Measurements from ENCODE around the gene THEMIS.

The THEMIS gene

GRCh38 chr6:127821431-127821830, 79.4 kb downstream of the THEMIS start:
- DNase-seq (ENCODE audit: low read depth, low spot score), result no peak
- no peaks in the 10 kb centered on the region for H3K9me3 ChIP-seq (ENCODE audit: low read depth, low read length)
- no peak overlapping the region for H3K9ac ChIP-seq (ENCODE audit: insufficient read length)
- TF ChIP-seq EZH2 (IDR thresholded peaks at IDR 0.05) (no peak), POLR2AphosphoS5 (IDR thresholded peaks at IDR 0.05; ENCODE audit: borderline replicate concordance, low read depth, low read length) (no peak)
- H3K27ac ChIP-seq, result no peak overlapping the region
- H3K36me3 ChIP-seq (ENCODE audit: insufficient read depth, low read length), result no peaks in the 10 kb centered on the region
- H3K4me3 ChIP-seq, result no peak overlapping the region

GRCh38 chr6:127818149-127818548, 82.7 kb downstream of the THEMIS start:
- no peak for TF ChIP-seq POLR2AphosphoS5 (IDR thresholded peaks at IDR 0.05; ENCODE audit: borderline replicate concordance, low read depth, low read length)
- no peak for TF ChIP-seq FOXP2 (optimal IDR thresholded peaks at IDR 0.05; ENCODE audit: control extremely low read depth, extremely low read length, insufficient read depth)
- no peak for TF ChIP-seq EZH2 (IDR thresholded peaks at IDR 0.05)
- H3K36me3 ChIP-seq (ENCODE audit: insufficient read depth, low read length), result no peaks in the 10 kb centered on the region
- no peak for DNase-seq (ENCODE audit: low read depth, low spot score)
- no peak overlapping the region for H3K27ac ChIP-seq
- H3K4me3 ChIP-seq, result no peak overlapping the region
- no peak overlapping the region for H3K9ac ChIP-seq (ENCODE audit: insufficient read length)
- no peaks in the 10 kb centered on the region for H3K9me3 ChIP-seq (ENCODE audit: low read depth, low read length)

- DNase-seq (ENCODE audit: low read depth, low spot score), result no peak
- no peak overlapping the region for H3K4me3 ChIP-seq
- H3K36me3 ChIP-seq (ENCODE audit: insufficient read depth, low read length), result no peaks in the 10 kb centered on the region
- no peak overlapping the region for H3K9ac ChIP-seq (ENCODE audit: insufficient read length)
- no peaks in the 10 kb centered on the region for H3K9me3 ChIP-seq (ENCODE audit: low read depth, low read length)
- no peak overlapping the region for H3K27ac ChIP-seq
- TF ChIP-seq POLR2AphosphoS5 (IDR thresholded peaks at IDR 0.05; ENCODE audit: borderline replicate concordance, low read depth, low read length) (no peak), FOXP2 (optimal IDR thresholded peaks at IDR 0.05; ENCODE audit: control extremely low read depth, extremely low read length, insufficient read depth) (no peak), EZH2 (IDR thresholded peaks at IDR 0.05) (no peak)
Observed at GRCh38 chr6:127816643-127817042, 84.2 kb downstream of the THEMIS start.

- Histone ChIP-seq H3K4me3 (no peak overlapping the region), H3K9ac (ENCODE audit: insufficient read length) (no peak overlapping the region), H3K36me3 (ENCODE audit: insufficient read depth, low read length) (no peaks in the 10 kb centered on the region), H3K9me3 (ENCODE audit: low read depth, low read length) (no peaks in the 10 kb centered on the region), H3K27ac (no peak overlapping the region)
- no peak for TF ChIP-seq FOXP2 (optimal IDR thresholded peaks at IDR 0.05; ENCODE audit: control extremely low read depth, extremely low read length, insufficient read depth)
- no peak for TF ChIP-seq EZH2 (IDR thresholded peaks at IDR 0.05)
- TF ChIP-seq POLR2AphosphoS5 (IDR thresholded peaks at IDR 0.05; ENCODE audit: borderline replicate concordance, low read depth, low read length), result no peak
- DNase-seq (ENCODE audit: low read depth, low spot score), result no peak
Observed at GRCh38 chr6:127813699-127814027, 87.2 kb downstream of the THEMIS start.

- no peak for DNase-seq (ENCODE audit: low read depth, low spot score)
- no peak overlapping the region for H3K27ac ChIP-seq
- no peak overlapping the region for H3K9ac ChIP-seq (ENCODE audit: insufficient read length)
- no peaks in the 10 kb centered on the region for H3K9me3 ChIP-seq (ENCODE audit: low read depth, low read length)
- no peak overlapping the region for H3K4me3 ChIP-seq
- H3K36me3 ChIP-seq (ENCODE audit: insufficient read depth, low read length), result no peaks in the 10 kb centered on the region
- no peak for TF ChIP-seq POLR2AphosphoS5 (IDR thresholded peaks at IDR 0.05; ENCODE audit: borderline replicate concordance, low read depth, low read length)
- no peak for TF ChIP-seq FOXP2 (optimal IDR thresholded peaks at IDR 0.05; ENCODE audit: control extremely low read depth, extremely low read length, insufficient read depth)
- TF ChIP-seq EZH2 (IDR thresholded peaks at IDR 0.05), result no peak
Observed at GRCh38 chr6:127812985-127813698, 87.7 kb downstream of the THEMIS start.

GRCh38 chr6:127811900-127812570, 88.8 kb downstream of the THEMIS start:
- TF ChIP-seq FOXP2 (optimal IDR thresholded peaks at IDR 0.05; ENCODE audit: control extremely low read depth, extremely low read length, insufficient read depth) (no peak), POLR2AphosphoS5 (IDR thresholded peaks at IDR 0.05; ENCODE audit: borderline replicate concordance, low read depth, low read length) (no peak), EZH2 (IDR thresholded peaks at IDR 0.05) (no peak)
- Histone ChIP-seq H3K9me3 (ENCODE audit: low read depth, low read length) (no peaks in the 10 kb centered on the region), H3K4me3 (no peak overlapping the region), H3K27ac (no peak overlapping the region), H3K36me3 (ENCODE audit: insufficient read depth, low read length) (no peaks in the 10 kb centered on the region), H3K9ac (ENCODE audit: insufficient read length) (no peak overlapping the region)
- DNase-seq (ENCODE audit: low read depth, low spot score), result no peak

GRCh38 chr6:127807806-127808517, 92.9 kb downstream of the THEMIS start:
- no peak overlapping the region for H3K4me3 ChIP-seq
- no peak overlapping the region for H3K27ac ChIP-seq
- H3K9me3 ChIP-seq (ENCODE audit: low read depth, low read length), result no peaks in the 10 kb centered on the region
- no peak overlapping the region for H3K9ac ChIP-seq (ENCODE audit: insufficient read length)
- H3K36me3 ChIP-seq (ENCODE audit: insufficient read depth, low read length), result no peaks in the 10 kb centered on the region
- no peak for DNase-seq (ENCODE audit: low read depth, low spot score)
- no peak for TF ChIP-seq FOXP2 (optimal IDR thresholded peaks at IDR 0.05; ENCODE audit: control extremely low read depth, extremely low read length, insufficient read depth)
- no peak for TF ChIP-seq POLR2AphosphoS5 (IDR thresholded peaks at IDR 0.05; ENCODE audit: borderline replicate concordance, low read depth, low read length)
- TF ChIP-seq EZH2 (IDR thresholded peaks at IDR 0.05), result no peak

- DNase-seq (ENCODE audit: low read depth, low spot score), result no peak
- H3K9me3 ChIP-seq (ENCODE audit: low read depth, low read length), result no peaks in the 10 kb centered on the region
- H3K27ac ChIP-seq, result no peak overlapping the region
- TF ChIP-seq FOXP2 (optimal IDR thresholded peaks at IDR 0.05; ENCODE audit: control extremely low read depth, extremely low read length, insufficient read depth) (no peak), EZH2 (IDR thresholded peaks at IDR 0.05) (no peak), POLR2AphosphoS5 (IDR thresholded peaks at IDR 0.05; ENCODE audit: borderline replicate concordance, low read depth, low read length) (no peak)
- H3K9ac ChIP-seq (ENCODE audit: insufficient read length), result no peak overlapping the region
- H3K4me3 ChIP-seq, result no peak overlapping the region
- no peaks in the 10 kb centered on the region for H3K36me3 ChIP-seq (ENCODE audit: insufficient read depth, low read length)
Observed at GRCh38 chr6:127796713-127797112, 104.1 kb downstream of the THEMIS start.
